MM.1S (cell line): ENCODE results near the gene KCNH1.

Experiments
- EZH2 ChIP-seq: fragments of 300-600 bp; sonication (generic); optimal IDR thresholded peaks from 2 replicates; pipeline ENCODE3; 2017; ENCODE audit warnings: low read depth, mild to moderate bottlenecking, antibody characterized with exemption, low read length, mixed read lengths
- TF ChIP-seq, protein P1 (sequence below): fragments of 300-600 bp; sonication (generic); IDR thresholded peaks from 2 replicates; pipeline ENCODE4 v1.5.1; 2016; ENCODE audit warnings: antibody characterized with exemption, low read length, mixed read lengths

DNA sequence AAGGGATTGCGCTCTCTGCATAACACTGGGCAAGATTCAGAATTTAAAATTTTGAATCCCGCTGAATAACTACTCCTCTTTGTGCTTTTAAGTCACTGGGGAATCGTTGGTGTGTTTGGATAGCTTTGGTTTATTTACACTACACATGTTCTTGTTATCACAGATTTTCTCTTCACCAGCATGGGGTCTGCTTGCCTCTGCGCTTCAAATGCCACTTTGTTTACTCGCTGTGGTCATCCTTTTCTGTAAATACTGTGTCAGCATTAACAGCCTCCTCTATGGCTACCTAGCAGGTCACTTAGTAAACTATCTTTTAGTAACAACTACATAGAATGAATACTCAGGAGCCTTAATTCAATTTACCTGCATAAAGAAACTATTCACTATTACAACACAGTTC lies 14.4 kb upstream of the KCNH1 start:
- TF ChIP-seq, protein P1, sequence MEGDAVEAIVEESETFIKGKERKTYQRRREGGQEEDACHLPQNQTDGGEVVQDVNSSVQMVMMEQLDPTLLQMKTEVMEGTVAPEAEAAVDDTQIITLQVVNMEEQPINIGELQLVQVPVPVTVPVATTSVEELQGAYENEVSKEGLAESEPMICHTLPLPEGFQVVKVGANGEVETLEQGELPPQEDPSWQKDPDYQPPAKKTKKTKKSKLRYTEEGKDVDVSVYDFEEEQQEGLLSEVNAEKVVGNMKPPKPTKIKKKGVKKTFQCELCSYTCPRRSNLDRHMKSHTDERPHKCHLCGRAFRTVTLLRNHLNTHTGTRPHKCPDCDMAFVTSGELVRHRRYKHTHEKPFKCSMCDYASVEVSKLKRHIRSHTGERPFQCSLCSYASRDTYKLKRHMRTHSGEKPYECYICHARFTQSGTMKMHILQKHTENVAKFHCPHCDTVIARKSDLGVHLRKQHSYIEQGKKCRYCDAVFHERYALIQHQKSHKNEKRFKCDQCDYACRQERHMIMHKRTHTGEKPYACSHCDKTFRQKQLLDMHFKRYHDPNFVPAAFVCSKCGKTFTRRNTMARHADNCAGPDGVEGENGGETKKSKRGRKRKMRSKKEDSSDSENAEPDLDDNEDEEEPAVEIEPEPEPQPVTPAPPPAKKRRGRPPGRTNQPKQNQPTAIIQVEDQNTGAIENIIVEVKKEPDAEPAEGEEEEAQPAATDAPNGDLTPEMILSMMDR, result no peak
- no peak for TF ChIP-seq EZH2
